Stimulated activated CD8-positive, alpha-beta memory T cell treated with anti-CD3 and anti-CD28 coated beads, Interleukin-12 subunit alpha, Interleukin-12 subunit beta, amount 100 ng/mL, for 24 hours (primary cell): ENCODE data around the gene FAM114A1.
"Not testable (repeated sequence)": the region's sequence is repeated elsewhere in the genome, so short reads cannot be mapped to it uniquely, and the experiment has no call there.

Experiments
- DNase-seq: peaks from one replicate; pipeline ENCODE4 v3.0.0-alpha.2; 2020; ENCODE audit errors: extremely low read depth

FAM114A1 gene

GRCh38 chr4:38967260-38968095, 99.9 kb downstream of the FAM114A1 start:
- DNase-seq, result no peak

DNA sequence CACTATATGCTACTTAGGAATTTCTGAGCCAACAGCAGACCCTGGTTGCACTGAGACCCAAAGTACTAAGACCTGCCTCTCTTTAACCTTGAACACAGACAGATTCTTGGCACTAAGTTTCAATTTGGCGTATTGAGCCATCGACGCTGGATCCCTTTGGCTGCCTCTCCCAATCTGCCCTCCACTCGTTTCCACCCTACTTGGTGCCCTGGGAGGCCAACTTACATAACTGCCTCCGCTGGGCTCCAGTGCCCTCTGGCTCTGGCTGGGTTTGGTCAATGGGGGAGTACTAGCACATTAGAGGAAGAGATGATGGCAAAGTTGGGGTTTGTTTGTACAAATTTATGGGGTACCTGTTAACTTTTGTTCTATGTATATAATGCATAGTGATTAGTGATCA, 101.1 kb downstream of the FAM114A1 start:
- no peak for DNase-seq

DNA sequence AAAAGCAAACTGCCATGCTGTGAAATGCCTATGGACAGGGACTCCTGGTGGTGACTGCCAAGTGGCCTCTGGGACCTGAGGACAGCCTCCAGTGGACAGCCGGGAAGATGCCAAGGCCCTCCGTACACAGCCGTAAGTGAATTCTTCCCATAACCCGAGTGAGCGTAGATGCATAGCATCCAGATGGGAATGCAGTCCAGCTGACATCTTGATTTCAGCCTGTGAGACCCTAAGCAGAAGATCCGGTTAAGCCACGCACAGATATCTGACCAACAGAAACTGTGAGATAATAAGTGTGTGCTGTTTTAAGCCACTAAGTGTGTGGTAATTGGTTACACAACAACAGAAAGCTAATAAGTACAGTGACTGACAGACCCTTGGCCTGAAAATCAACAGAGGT, 108.7 kb downstream of the FAM114A1 start:
- DNase-seq, result no peak

- DNase-seq, result no peak
Observed at GRCh38 chr4:38979081-38979480, 111.5 kb downstream of the FAM114A1 start.

GRCh38 chr4:38979511-38980230, 112.1 kb downstream of the FAM114A1 start:
- no peak for DNase-seq

- DNase-seq, result no peak
Observed at GRCh38 chr4:38980903-38981676, 113.5 kb downstream of the FAM114A1 start.

DNA sequence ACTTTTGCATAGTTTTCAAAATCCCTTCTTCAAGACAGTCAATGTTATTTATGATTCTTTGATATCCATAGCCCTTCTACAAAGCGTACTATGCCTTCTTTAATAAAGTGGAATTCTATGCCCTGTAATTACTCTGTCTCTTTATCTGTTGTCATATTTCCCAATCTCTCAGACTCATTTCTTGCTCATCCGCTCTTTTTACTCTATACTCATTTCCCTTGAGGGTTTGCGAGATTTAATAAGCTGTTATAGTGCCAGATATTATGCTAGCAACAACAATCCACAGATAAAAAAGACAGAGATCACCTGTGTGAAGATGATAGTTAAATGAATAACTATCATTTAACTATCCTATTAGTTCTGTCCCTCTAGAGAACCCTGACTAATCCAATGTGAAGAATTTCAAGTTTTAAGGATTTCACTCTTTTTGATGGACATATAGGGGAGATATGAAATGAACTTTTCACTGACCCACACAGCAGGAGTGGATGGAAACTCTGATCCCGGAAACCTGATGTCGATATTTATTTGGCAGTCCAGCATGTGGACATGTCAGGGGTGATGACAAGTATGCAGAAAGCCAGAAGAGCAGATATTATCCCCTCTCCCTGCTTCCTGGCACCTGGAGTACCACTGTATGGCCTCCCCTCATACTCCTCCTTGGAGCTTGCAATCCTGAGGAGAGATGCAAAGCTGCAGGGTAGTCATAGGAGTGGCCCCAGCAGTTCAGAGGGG, 114.9 kb downstream of the FAM114A1 start:
- no peak for DNase-seq

DNA sequence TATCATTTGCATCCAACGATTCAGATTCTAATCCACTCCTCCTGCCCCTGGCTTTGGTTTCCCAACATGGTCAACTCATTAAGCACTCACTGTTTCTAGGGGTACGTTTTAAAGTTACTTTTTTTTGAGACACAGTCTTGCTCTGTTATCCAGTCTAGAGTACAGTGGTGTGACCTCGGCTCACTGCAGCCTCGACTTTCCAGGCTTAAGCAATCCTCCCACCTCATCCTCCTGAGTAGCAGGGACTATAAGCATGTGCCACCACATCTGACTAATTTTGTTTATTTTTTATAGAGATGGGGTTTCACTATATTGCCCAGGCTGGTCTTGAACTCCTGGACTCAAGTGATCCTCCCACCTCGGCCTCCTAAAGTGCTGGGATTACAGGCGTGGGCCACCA, 115.7 kb downstream of the FAM114A1 start:
- no peak for DNase-seq

DNA sequence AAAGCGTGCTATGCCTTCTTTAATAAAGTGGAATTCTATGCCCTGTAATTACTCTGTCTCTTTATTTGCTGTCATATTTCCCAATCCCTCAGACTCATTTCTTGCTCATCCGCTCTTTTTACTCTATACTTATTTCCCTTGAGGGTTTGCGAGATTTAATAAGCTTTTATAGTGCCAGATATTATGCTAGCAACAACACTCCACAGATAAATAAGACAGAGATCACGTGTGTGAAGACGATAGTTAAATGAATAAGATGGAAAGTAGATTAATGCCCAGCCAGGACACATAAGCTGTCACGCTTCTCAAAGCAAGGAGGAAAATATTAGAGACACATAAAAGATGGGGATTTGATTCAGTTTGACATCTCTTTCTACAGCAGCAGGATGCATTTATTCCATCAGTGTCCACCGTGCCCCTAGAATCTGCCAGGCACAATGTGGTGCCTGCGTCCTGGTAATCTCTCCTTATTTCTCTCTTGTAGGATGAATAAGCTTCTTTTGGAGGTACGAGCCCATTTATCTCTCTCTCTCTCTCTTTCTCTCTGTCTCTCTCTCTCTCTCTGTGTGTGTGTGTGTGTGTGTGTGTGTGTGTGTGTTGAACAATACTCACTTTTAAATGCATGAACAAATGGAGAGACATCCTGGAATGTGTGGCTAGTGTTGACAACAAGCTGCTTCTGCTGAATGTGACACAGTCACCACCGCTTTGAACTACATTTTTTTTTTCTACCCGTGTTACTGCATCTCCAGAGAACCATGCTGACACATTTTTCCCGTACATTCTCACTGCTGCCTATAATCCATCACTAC, 116.4 kb downstream of the FAM114A1 start:
- no peak for DNase-seq

- no peak for DNase-seq
Observed at GRCh38 chr4:38985410-38986100, 117.9 kb downstream of the FAM114A1 start.

DNA sequence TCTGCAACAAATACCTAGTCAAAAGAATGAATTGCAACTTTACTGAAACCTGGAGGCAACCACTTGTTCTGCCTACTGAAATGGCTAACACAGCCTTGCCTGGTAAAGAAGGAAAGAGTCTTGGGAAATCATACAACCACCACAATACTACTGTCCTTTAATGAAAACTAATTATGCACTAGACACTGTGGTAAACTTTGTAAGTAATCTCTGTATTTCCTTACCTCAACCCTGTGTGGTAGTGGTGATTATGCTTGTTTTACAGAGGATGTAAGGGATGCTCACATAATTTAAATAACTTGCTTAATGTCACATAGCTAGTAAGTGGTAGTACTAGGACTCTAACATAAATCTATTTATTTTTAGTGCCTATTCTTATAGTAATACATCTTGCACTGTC, 119.9 kb downstream of the FAM114A1 start:
- DNase-seq, result no peak

- DNase-seq, result not testable (repeated sequence)
Observed at GRCh38 chr4:38988353-38988752, 120.7 kb downstream of the FAM114A1 start.

GRCh38 chr4:38989487-38989886, 121.9 kb downstream of the FAM114A1 start:
- no peak for DNase-seq

DNA sequence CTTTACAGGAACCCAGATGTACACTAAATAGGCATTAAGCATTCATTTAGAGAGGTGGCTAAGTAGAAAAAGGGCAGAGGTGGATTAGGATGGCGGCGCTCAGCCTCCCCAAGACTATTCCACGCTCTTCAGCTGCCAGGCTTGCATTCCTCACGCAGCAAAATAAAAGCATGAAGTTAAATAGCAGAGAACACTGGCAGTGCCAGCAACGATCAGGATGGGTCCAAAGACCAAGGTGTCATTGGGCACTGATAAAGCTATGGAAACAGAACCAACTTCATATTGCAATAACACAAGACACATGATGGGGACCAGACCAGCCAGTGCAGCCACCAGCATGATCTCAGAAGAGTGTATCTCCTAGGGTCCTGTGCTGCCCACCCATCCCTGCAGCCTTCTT, 122.6 kb downstream of the FAM114A1 start:
- DNase-seq, result no peak

DNA sequence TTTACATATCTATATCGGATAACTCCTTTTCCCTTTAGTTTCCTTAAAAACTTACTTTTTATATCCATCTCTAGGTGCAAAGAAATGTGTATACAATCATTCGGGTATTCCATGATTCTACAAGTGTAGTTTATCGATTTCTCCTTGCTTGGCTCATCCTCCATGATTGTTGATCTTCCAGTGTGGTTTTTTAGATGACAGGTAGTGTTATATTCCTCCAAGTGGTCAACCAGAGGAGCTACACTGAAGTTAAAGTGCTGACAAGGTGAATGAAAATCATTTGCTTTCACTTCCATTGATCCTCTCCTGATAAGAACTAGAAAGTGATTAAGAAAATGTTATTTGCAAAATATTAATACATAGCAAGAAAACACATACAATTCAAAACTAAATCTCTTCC, 126.1 kb downstream of the FAM114A1 start:
- no peak for DNase-seq

DNA sequence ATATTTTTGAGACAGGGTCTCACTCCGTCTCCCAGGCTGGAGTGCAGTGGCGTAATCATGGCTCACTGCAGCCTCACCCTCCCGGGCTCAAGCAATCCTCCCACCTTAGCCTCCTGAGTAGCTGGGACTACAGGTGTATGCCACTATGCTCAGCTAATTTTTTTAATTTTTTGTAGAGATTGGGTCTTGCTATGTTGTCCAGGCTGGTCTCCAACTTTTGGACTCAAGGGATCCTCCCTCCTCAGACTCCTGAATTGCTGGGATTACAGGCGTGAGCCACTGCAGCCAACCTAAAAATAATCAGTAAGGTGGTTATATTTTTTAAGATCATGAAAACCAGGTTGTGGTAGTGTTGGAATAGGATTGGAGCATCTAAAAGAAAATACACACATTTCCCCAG, 126.5 kb downstream of the FAM114A1 start:
- DNase-seq, result no peak
